Measurements from ENCODE around the gene CUX1. TPM values are rescaled to one million over a fixed set of nuclear protein-coding genes. Genes with fewer than 3 reads are reported as not detected.

The CUX1 gene
- total and polyA plus RNA-seq, 10 of the 15 experiments (the other 5 are each of a cell fraction or from before 2014, with no cell fraction given), result 6.1 to 48.6 (median 25.9) TPM

DNA sequence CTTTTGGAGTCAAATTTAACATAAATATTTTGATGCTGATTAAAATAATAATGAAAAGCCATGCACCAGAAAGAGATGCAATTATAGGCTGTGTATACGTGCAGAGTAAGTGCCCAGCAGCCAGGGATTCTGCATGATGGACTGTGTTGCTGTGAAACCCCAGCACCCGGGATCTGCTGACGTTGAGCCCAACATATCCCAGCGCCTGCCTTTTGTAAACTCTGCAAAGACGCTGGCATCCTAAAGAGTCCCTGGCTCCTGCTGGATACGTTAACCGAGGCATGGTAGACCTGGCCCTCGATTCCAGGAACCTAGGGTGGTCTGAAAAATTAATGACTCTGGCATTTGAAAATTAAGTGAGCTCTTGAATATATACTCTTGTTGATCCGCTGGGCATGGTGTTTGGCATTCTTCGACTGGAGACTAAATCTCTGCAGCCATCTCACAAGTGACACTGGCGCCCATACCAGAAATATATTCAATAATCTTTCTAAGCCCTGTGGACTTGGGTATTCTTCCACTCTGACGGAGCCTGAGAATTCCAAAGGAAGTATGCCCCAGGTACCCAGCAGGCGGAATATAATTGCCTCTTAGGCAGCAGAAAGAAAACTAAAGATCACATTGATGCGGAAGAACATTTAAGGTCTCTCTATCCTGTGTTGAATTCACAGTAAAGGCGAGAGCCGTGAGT is 278.0 kb downstream of the CUX1 start:
- Histone ChIP-seq H3K4me2 (ENCODE audit: control insufficient read depth, insufficient read depth) (no peak overlapping the region), H3K27me3 (replicated peaks in 1 of 2; ENCODE audit: control insufficient read depth in 2 of 2, insufficient read depth in 2 of 2, low read length in 1 of 2) (no peaks in the 10 kb centered on the region), H3K4me3 (no peak overlapping the region), H3K27ac (ENCODE audit: control insufficient read depth, insufficient read depth) (no peak overlapping the region), H3K9ac (ENCODE audit: control insufficient read depth, insufficient read depth, low read length) (no peak overlapping the region), H2AFZ (ENCODE audit: control insufficient read depth, low read depth, low read length) (no peak overlapping the region), H3K9me3 (replicated peaks; ENCODE audit: control insufficient read depth, insufficient read depth, low read length) (no peaks in the 10 kb centered on the region), H3K36me3 (ENCODE audit: control insufficient read depth in 2 of 2, insufficient read depth in 2 of 2, low read length in 1 of 2) (peaks cover 0 to 10% of the 10 kb centered on the region in 2 experiments; a peak in 3 of 4 replicates), H4K20me1 (ENCODE audit: control insufficient read depth, insufficient read depth) (no peaks in the 10 kb centered on the region), H3K4me1 (ENCODE audit: control insufficient read depth, insufficient read depth, low read length) (no peaks in the 10 kb centered on the region), H3K79me2 (ENCODE audit: control insufficient read depth, insufficient read depth, low read length) (no peaks in the 10 kb centered on the region)
- intact Hi-C loops (cut with micrococcal nuclease; ENCODE audit: unreplicated experiment), result no loop called here
- FAIRE-seq, result no peak
- ChIA-PET CTCF (no interaction called here), SMC1A (ENCODE audit: uncharacterized antibody, unreplicated experiment) (no interaction called here), POLR2A (no interaction called here), RAD21 (ENCODE audit: unreplicated experiment) (no interaction called here)
- BruUV-seq (replicated peaks), result no TSS peak
- no peak for ATAC-seq
- no peak for DNase-seq (ENCODE audit: low read depth, low spot score)
- in situ Hi-C loops (cut with MboI), result no loop called here
- TF ChIP-seq LARP7 (IDR thresholded peaks at IDR 0.05) (no peak), WRNIP1 (IDR thresholded peaks at IDR 0.05; ENCODE audit: borderline replicate concordance, low read depth, low read length) (no peak), YBX1 (IDR thresholded peaks at IDR 0.05) (no peak)
- TF ChIP-seq, protein P1, sequence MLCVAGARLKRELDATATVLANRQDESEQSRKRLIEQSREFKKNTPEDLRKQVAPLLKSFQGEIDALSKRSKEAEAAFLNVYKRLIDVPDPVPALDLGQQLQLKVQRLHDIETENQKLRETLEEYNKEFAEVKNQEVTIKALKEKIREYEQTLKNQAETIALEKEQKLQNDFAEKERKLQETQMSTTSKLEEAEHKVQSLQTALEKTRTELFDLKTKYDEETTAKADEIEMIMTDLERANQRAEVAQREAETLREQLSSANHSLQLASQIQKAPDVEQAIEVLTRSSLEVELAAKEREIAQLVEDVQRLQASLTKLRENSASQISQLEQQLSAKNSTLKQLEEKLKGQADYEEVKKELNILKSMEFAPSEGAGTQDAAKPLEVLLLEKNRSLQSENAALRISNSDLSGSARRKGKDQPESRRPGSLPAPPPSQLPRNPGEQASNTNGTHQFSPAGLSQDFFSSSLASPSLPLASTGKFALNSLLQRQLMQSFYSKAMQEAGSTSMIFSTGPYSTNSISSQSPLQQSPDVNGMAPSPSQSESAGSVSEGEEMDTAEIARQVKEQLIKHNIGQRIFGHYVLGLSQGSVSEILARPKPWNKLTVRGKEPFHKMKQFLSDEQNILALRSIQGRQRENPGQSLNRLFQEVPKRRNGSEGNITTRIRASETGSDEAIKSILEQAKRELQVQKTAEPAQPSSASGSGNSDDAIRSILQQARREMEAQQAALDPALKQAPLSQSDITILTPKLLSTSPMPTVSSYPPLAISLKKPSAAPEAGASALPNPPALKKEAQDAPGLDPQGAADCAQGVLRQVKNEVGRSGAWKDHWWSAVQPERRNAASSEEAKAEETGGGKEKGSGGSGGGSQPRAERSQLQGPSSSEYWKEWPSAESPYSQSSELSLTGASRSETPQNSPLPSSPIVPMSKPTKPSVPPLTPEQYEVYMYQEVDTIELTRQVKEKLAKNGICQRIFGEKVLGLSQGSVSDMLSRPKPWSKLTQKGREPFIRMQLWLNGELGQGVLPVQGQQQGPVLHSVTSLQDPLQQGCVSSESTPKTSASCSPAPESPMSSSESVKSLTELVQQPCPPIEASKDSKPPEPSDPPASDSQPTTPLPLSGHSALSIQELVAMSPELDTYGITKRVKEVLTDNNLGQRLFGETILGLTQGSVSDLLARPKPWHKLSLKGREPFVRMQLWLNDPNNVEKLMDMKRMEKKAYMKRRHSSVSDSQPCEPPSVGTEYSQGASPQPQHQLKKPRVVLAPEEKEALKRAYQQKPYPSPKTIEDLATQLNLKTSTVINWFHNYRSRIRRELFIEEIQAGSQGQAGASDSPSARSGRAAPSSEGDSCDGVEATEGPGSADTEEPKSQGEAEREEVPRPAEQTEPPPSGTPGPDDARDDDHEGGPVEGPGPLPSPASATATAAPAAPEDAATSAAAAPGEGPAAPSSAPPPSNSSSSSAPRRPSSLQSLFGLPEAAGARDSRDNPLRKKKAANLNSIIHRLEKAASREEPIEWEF (IDR thresholded peaks at IDR 0.05; ENCODE audit: insufficient replicate concordance, low read depth, low read length), result no peak
- 98% methylated on average over 16 of the region's 16 CpGs for WGBS (ENCODE audit: insufficient coverage, insufficient replicate concordance, low lambda C conversion rate, missing lambda C conversion rate)
